GM23338 (cell line): Measurements from ENCODE around the gene KLRG1. TPM values are rescaled to one million over a fixed set of nuclear protein-coding genes. Genes with fewer than 3 reads are reported as not detected.

Source experiments
- ATAC-seq: fragments of 200-7000 bp; cut with Tn5 transposase; 3 replicates; pipeline ENCODE4 v1.9.1; 2020
- DNase-seq: peaks from one replicate; pipeline ENCODE4 v3.0.0-alpha.2; 2015; ENCODE audit warnings: low spot score
- H2AFZ ChIP-seq: fragments of 200-600 bp; sonication (generic); 2 replicates; pipeline ENCODE4 v1.8.0; 2016; ENCODE audit warnings: antibody characterized with exemption, mild to moderate bottlenecking, moderate library complexity
- H3F3A ChIP-seq: fragments of 200-600 bp; sonication (generic); replicated peaks from 2 replicates; pipeline ENCODE4 v1.8.0; 2017; ENCODE audit warnings: antibody characterized with exemption, mixed run types, low read depth
- H3K27ac ChIP-seq: fragments of 200-600 bp; sonication (generic); 2 replicates; pipeline ENCODE4 v1.6.1; 2016; ENCODE audit warnings: low read depth
- H3K27me3 ChIP-seq: fragments of 200-600 bp; sonication (generic); 2 replicates; pipeline ENCODE4 v1.8.0; 2016; ENCODE audit warnings: mild to moderate bottlenecking, mixed run types, moderate library complexity; ENCODE audit not compliant: insufficient read depth
- H3K36me3 ChIP-seq: fragments of 200-600 bp; sonication (generic); 2 replicates; pipeline ENCODE4 v1.8.0; 2016; ENCODE audit warnings: mild to moderate bottlenecking; ENCODE audit not compliant: insufficient read depth
- H3K4me1 ChIP-seq: fragments of 200-600 bp; sonication (generic); 2 replicates; pipeline ENCODE4 v1.8.0; 2016; ENCODE audit warnings: mild to moderate bottlenecking, moderate library complexity; ENCODE audit not compliant: insufficient read depth
- H3K4me2 ChIP-seq: fragments of 200-600 bp; sonication (generic); 2 replicates; pipeline ENCODE4 v1.7.1; 2017; ENCODE audit warnings: mixed run types
- H3K4me3 ChIP-seq: fragments of 200-600 bp; sonication (generic); 2 replicates; pipeline ENCODE4 v1.6.1; 2016; ENCODE audit warnings: mixed run types
- H3K79me2 ChIP-seq: fragments of 200-600 bp; sonication (generic); replicated peaks from 2 replicates; pipeline ENCODE4 v1.8.0; 2017; ENCODE audit warnings: mild to moderate bottlenecking; ENCODE audit not compliant: insufficient read depth
- H3K9me2 ChIP-seq: fragments of 200-600 bp; sonication (generic); 2 replicates; pipeline ENCODE4 v1.8.0; 2017; ENCODE audit not compliant: insufficient read depth
- H4K20me1 ChIP-seq: fragments of 200-600 bp; sonication (generic); replicated peaks from 2 replicates; pipeline ENCODE4 v1.8.0; 2017; ENCODE audit warnings: mild to moderate bottlenecking; ENCODE audit not compliant: insufficient read depth
- H3K27ac Mint-ChIP-seq: 2 replicates; pipeline ENCODE4 v1.8.0; 2020; ENCODE audit warnings: inconsistent platforms, mild to moderate bottlenecking, moderate library complexity, mixed read lengths
- H3K27me3 Mint-ChIP-seq: 3 replicates; pipeline ENCODE4 v1.8.0; 2022; ENCODE audit warnings: low read depth, mild to moderate bottlenecking, moderate library complexity, mixed read lengths, inconsistent platforms; ENCODE audit not compliant: insufficient read depth, poor library complexity
- H3K36me3 Mint-ChIP-seq: 3 replicates; pipeline ENCODE4 v1.8.0; 2021; ENCODE audit warnings: low read depth, mild to moderate bottlenecking, inconsistent platforms, moderate library complexity, mixed read lengths
- H3K4me1 Mint-ChIP-seq: 3 replicates; pipeline ENCODE4 v1.8.0; 2020; ENCODE audit warnings: mild to moderate bottlenecking, inconsistent platforms, mixed read lengths
- H3K4me3 Mint-ChIP-seq: 3 replicates; pipeline ENCODE4 v1.8.0; 2021; ENCODE audit warnings: moderate library complexity, mild to moderate bottlenecking, inconsistent platforms, mixed read lengths
- H3K9me3 Mint-ChIP-seq: 3 replicates; pipeline ENCODE4 v1.8.0; 2020; ENCODE audit warnings: moderate library complexity, mild to moderate bottlenecking, inconsistent platforms, mixed read lengths
- CREB1 ChIP-seq: fragments of 250-450 bp; sonication (Bioruptor Pico); IDR thresholded peaks from 2 replicates; pipeline ENCODE4 v1.5.0; 2020; ENCODE audit warnings: low read depth, mild to moderate bottlenecking, moderate library complexity
- ETS1 ChIP-seq: IDR thresholded peaks from 2 replicates; pipeline ENCODE4 v1.6.1; 2016; ENCODE audit warnings: antibody characterized with exemption
- EZH2 ChIP-seq: fragments of 200-600 bp; sonication (generic); IDR thresholded peaks from one replicate; pipeline ENCODE4 v1.8.0; 2017; ENCODE audit warnings: antibody characterized with exemption, mild to moderate bottlenecking, low read depth; ENCODE audit not compliant: unreplicated experiment
- EZH2phosphoT487 ChIP-seq: fragments of 200-600 bp; sonication (generic); IDR thresholded peaks from one replicate; pipeline ENCODE4 v1.8.1; 2018; ENCODE audit warnings: antibody characterized with exemption; ENCODE audit not compliant: unreplicated experiment
- JUNB ChIP-seq: IDR thresholded peaks from one replicate; pipeline ENCODE4 v1.6.1; 2016; ENCODE audit warnings: antibody characterized with exemption; ENCODE audit not compliant: unreplicated experiment
- NANOG ChIP-seq: IDR thresholded peaks from 2 replicates; pipeline ENCODE4 v1.6.1; 2016; ENCODE audit warnings: antibody characterized with exemption, borderline replicate concordance
- POLR2AphosphoS5 ChIP-seq: IDR thresholded peaks from 2 replicates; pipeline ENCODE4 v1.6.1; 2016; ENCODE audit warnings: antibody characterized with exemption, low read depth
- REST ChIP-seq: IDR thresholded peaks from one replicate; pipeline ENCODE4 v1.6.1; 2018; ENCODE audit warnings: antibody characterized with exemption; ENCODE audit not compliant: unreplicated experiment
- STAT1 ChIP-seq: IDR thresholded peaks from one replicate; pipeline ENCODE4 v1.6.1; 2016; ENCODE audit warnings: antibody characterized with exemption; ENCODE audit not compliant: unreplicated experiment
- ZNF114 ChIP-seq: fragments of 250-450 bp; sonication (Bioruptor Pico); IDR thresholded peaks from 2 replicates; pipeline ENCODE4 v1.5.0; 2020; ENCODE audit warnings: mild to moderate bottlenecking, moderate library complexity
- ZNF331 ChIP-seq: fragments of 250-450 bp; sonication (Bioruptor Pico); IDR thresholded peaks from 2 replicates; pipeline ENCODE4 v1.5.0; 2020; ENCODE audit warnings: low read depth, mild to moderate bottlenecking, moderate library complexity
- polyA plus RNA-seq: library from polyadenylated mRNA; unstranded; fragments of >200 nt; fragmentation: Nextera tagmentation; extraction: Ambion mirVana; gene quantifications from 2 replicates; pipeline ENCODE4 v1.2.1, GENCODE V29; 2016
- total RNA-seq: library from RNA; depleted of rRNA; stranded (reverse); fragments of >200 nt; shearing (Covaris generic); gene quantifications from 2 replicates; pipeline ENCODE4 v1.2.3, GENCODE V29; 2014
- TF ChIP-seq, protein P1 (sequence below): fragments of 250-450 bp; sonication (Bioruptor Pico); IDR thresholded peaks from 2 replicates; pipeline ENCODE4 v1.5.0; 2020; ENCODE audit warnings: mild to moderate bottlenecking, moderate library complexity
- TF ChIP-seq, protein P2 (sequence below), 2 experiments: fragments of 200-600 bp in 1 of 2; sonication (generic) in 1 of 2; conservative IDR thresholded peaks; 2 replicates each; pipeline versions ENCODE4 v1.5.1 to v1.6.1; 2016 to 2017; ENCODE audit warnings: antibody characterized with exemption in 2 of 2, low read depth in 2 of 2, mild to moderate bottlenecking in 2 of 2, moderate library complexity in 1 of 2

Gene KLRG1
- total and polyA plus RNA-seq, 2 experiments from 2014 or later = 5.1 to 7.9 TPM

DNA sequence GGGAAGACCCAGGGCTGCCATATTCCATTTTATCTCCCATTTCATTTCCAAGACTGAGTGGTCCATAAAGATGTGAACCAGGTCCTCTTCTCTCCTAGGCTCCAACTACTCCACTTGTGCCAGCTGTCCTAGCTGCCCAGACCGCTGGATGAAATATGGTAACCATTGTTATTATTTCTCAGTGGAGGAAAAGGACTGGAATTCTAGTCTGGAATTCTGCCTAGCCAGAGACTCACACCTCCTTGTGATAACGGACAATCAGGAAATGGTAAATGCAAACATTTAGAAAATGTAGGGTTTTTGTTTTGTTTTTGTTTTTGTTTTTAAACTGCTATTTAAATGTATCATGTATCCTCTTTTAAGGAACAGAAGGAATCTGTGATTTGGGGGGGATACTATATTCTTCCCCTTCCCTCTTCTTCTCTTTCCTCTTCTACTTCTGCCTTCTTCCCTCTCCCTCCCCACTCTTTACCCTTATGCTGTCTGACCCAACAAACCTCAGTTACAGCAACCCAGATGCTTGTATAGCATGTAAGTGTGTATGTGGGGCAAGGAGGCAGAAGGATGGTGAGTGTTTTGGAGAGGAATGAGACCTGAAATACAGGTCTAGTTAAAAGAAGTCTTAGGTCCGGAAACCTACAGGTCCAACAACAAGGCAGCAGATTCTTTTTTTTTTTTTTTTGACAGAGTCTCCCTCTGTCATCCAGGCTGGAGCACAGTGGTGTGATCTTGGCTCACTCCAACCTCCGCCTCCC lies 5.9 kb downstream of the KLRG1 start:
- Histone ChIP-seq H2AFZ (no peak overlapping the region), H3K9me2 (no peaks in the 10 kb centered on the region), H3K4me3 (no peak overlapping the region), H3K36me3 (no peaks in the 10 kb centered on the region), H3K27ac (no peak overlapping the region), H3K4me2 (no peak overlapping the region), H3K4me1 (no peaks in the 10 kb centered on the region), H4K20me1 (no peaks in the 10 kb centered on the region), H3F3A (no peaks in the 10 kb centered on the region), H3K79me2 (no peaks in the 10 kb centered on the region), H3K27me3 (no peaks in the 10 kb centered on the region)
- Mint-ChIP-seq H3K27ac (no peak overlapping the region), H3K9me3 (no peaks in the 10 kb centered on the region), H3K36me3 (no peaks in the 10 kb centered on the region), H3K4me1 (peaks cover 6% of the 10 kb centered on the region), H3K27me3 (no peaks in the 10 kb centered on the region), H3K4me3 (no peak overlapping the region)
- ATAC-seq = no peak
- TF ChIP-seq, protein P1, sequence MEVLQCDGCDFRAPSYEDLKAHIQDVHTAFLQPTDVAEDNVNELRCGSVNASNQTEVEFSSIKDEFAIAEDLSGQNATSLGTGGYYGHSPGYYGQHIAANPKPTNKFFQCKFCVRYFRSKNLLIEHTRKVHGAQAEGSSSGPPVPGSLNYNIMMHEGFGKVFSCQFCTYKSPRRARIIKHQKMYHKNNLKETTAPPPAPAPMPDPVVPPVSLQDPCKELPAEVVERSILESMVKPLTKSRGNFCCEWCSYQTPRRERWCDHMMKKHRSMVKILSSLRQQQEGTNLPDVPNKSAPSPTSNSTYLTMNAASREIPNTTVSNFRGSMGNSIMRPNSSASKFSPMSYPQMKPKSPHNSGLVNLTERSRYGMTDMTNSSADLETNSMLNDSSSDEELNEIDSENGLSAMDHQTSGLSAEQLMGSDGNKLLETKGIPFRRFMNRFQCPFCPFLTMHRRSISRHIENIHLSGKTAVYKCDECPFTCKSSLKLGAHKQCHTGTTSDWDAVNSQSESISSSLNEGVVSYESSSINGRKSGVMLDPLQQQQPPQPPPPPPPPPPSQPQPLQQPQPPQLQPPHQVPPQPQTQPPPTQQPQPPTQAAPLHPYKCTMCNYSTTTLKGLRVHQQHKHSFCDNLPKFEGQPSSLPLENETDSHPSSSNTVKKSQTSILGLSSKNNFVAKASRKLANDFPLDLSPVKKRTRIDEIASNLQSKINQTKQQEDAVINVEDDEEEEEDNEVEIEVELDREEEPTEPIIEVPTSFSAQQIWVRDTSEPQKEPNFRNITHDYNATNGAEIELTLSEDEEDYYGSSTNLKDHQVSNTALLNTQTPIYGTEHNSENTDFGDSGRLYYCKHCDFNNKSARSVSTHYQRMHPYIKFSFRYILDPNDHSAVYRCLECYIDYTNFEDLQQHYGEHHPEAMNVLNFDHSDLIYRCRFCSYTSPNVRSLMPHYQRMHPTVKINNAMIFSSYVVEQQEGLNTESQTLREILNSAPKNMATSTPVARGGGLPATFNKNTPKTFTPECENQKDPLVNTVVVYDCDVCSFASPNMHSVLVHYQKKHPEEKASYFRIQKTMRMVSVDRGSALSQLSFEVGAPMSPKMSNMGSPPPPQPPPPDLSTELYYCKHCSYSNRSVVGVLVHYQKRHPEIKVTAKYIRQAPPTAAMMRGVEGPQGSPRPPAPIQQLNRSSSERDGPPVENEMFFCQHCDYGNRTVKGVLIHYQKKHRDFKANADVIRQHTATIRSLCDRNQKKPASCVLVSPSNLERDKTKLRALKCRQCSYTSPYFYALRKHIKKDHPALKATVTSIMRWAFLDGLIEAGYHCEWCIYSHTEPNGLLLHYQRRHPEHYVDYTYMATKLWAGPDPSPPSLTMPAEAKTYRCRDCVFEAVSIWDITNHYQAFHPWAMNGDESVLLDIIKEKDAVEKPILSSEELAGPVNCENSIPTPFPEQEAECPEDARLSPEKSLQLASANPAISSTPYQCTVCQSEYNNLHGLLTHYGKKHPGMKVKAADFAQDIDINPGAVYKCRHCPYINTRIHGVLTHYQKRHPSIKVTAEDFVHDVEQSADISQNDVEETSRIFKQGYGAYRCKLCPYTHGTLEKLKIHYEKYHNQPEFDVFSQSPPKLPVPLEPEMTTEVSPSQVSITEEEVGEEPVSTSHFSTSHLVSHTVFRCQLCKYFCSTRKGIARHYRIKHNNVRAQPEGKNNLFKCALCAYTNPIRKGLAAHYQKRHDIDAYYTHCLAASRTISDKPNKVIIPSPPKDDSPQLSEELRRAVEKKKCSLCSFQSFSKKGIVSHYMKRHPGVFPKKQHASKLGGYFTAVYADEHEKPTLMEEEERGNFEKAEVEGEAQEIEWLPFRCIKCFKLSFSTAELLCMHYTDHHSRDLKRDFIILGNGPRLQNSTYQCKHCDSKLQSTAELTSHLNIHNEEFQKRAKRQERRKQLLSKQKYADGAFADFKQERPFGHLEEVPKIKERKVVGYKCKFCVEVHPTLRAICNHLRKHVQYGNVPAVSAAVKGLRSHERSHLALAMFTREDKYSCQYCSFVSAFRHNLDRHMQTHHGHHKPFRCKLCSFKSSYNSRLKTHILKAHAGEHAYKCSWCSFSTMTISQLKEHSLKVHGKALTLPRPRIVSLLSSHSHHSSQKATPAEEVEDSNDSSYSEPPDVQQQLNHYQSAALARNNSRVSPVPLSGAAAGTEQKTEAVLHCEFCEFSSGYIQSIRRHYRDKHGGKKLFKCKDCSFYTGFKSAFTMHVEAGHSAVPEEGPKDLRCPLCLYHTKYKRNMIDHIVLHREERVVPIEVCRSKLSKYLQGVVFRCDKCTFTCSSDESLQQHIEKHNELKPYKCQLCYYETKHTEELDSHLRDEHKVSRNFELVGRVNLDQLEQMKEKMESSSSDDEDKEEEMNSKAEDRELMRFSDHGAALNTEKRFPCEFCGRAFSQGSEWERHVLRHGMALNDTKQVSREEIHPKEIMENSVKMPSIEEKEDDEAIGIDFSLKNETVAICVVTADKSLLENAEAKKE (CRISPR knock-in tag) = no peak
- TF ChIP-seq ZNF331 (CRISPR knock-in tag) (no peak), EZH2phosphoT487 (no peak), EZH2 (no peak), POLR2AphosphoS5 (no peak), ZNF114 (no peak), ETS1 (no peak), CREB1 (CRISPR knock-in tag) (no peak), STAT1 (no peak), JUNB (no peak), NANOG (no peak), REST (no peak)
- TF ChIP-seq, protein P2, sequence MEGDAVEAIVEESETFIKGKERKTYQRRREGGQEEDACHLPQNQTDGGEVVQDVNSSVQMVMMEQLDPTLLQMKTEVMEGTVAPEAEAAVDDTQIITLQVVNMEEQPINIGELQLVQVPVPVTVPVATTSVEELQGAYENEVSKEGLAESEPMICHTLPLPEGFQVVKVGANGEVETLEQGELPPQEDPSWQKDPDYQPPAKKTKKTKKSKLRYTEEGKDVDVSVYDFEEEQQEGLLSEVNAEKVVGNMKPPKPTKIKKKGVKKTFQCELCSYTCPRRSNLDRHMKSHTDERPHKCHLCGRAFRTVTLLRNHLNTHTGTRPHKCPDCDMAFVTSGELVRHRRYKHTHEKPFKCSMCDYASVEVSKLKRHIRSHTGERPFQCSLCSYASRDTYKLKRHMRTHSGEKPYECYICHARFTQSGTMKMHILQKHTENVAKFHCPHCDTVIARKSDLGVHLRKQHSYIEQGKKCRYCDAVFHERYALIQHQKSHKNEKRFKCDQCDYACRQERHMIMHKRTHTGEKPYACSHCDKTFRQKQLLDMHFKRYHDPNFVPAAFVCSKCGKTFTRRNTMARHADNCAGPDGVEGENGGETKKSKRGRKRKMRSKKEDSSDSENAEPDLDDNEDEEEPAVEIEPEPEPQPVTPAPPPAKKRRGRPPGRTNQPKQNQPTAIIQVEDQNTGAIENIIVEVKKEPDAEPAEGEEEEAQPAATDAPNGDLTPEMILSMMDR (conservative IDR thresholded peaks at IDR 0.05; ENCODE audit: low read depth in 2 of 2) = no peak
- DNase-seq = no peak
